Liver (tissue), 3 donors: ENCODE results near the gene LMTK2.

Experiments
- EGR1 ChIP-seq, 2 donors: IDR thresholded peaks; 2 replicates each; pipeline ENCODE4 v1.6.1; 2016 to 2018; ENCODE audit warnings: antibody characterized with exemption in 2 of 2, low read depth in 2 of 2
- FOXA2 ChIP-seq: IDR thresholded peaks from 2 replicates; pipeline ENCODE4 v1.6.1; 2016; ENCODE audit warnings: antibody characterized with exemption
- GABPA ChIP-seq, 2 donors: IDR thresholded peaks in 1 of 2; conservative IDR thresholded peaks in 1 of 2; 2 replicates each; pipeline ENCODE4 v1.6.1; 2016; ENCODE audit warnings: antibody characterized with exemption in 2 of 2, mild to moderate bottlenecking in 1 of 2, moderate library complexity in 1 of 2
- JUND ChIP-seq, 2 donors: IDR thresholded peaks; 2 replicates each; pipeline ENCODE4 v1.6.1; 2016; ENCODE audit warnings: antibody characterized with exemption in 2 of 2
- RAD21 ChIP-seq, 2 donors: IDR thresholded peaks; 2 replicates each; pipeline ENCODE4 v1.6.1; 2016; ENCODE audit warnings: antibody characterized with exemption in 2 of 2, mild to moderate bottlenecking in 2 of 2
- RXRA ChIP-seq, 2 donors: IDR thresholded peaks; 2 replicates each; pipeline ENCODE4 v1.6.1; 2017 to 2018; ENCODE audit warnings: antibody characterized with exemption in 2 of 2, mild to moderate bottlenecking in 1 of 2
- SP1 ChIP-seq: IDR thresholded peaks from 2 replicates; pipeline ENCODE4 v1.6.1; 2018; ENCODE audit warnings: antibody characterized with exemption, mild to moderate bottlenecking
- TAF1 ChIP-seq: conservative IDR thresholded peaks from 2 replicates; pipeline ENCODE4 v1.6.1; 2016; ENCODE audit warnings: antibody characterized with exemption, mild to moderate bottlenecking
- YY1 ChIP-seq: IDR thresholded peaks from 2 replicates; pipeline ENCODE4 v1.6.1; 2016; ENCODE audit warnings: antibody characterized with exemption, mild to moderate bottlenecking
- TF ChIP-seq, protein P1 (sequence below): fragments of 150-350 bp; IDR thresholded peaks from 2 replicates; pipeline ENCODE4 v1.5.1; 2017; ENCODE audit warnings: improper control_type of control experiment, low read depth, low read length; ENCODE audit not compliant: missing input control
- TF ChIP-seq, protein P2 (sequence below): IDR thresholded peaks from 2 replicates; pipeline ENCODE4 v1.6.1; 2016; ENCODE audit warnings: antibody characterized with exemption, mild to moderate bottlenecking
- TF ChIP-seq, protein P3 (sequence below): IDR thresholded peaks from 2 replicates; pipeline ENCODE4 v1.6.1; 2016; ENCODE audit warnings: antibody characterized with exemption
- TF ChIP-seq, protein P4 (sequence below): IDR thresholded peaks from 2 replicates; pipeline ENCODE4 v1.6.1; 2016; ENCODE audit warnings: antibody characterized with exemption
- donor health status: healthy.
- donor health status: healthy.

DNA sequence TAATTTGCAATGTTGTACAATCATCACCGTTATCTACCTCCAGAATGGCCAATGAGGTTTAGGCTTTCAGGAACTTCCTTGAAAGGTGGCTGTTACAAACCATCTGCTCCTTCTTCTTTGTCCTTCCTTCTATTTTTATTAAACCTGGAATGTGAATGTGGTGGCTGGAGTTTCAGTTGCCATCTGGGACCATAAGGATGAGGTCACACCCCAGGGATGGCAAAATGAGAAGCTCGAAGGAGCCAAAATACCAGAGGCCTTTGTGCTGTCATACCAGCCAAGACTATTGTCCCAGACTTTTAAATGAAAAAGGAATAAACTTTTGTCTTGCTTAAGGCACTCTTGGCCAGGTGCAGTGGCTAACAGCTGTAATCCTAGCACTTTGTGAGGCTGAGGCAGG lies 30.9 kb upstream of the LMTK2 start:
- TF ChIP-seq, protein P1, sequence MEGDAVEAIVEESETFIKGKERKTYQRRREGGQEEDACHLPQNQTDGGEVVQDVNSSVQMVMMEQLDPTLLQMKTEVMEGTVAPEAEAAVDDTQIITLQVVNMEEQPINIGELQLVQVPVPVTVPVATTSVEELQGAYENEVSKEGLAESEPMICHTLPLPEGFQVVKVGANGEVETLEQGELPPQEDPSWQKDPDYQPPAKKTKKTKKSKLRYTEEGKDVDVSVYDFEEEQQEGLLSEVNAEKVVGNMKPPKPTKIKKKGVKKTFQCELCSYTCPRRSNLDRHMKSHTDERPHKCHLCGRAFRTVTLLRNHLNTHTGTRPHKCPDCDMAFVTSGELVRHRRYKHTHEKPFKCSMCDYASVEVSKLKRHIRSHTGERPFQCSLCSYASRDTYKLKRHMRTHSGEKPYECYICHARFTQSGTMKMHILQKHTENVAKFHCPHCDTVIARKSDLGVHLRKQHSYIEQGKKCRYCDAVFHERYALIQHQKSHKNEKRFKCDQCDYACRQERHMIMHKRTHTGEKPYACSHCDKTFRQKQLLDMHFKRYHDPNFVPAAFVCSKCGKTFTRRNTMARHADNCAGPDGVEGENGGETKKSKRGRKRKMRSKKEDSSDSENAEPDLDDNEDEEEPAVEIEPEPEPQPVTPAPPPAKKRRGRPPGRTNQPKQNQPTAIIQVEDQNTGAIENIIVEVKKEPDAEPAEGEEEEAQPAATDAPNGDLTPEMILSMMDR: no peak
- TF ChIP-seq, protein P2, sequence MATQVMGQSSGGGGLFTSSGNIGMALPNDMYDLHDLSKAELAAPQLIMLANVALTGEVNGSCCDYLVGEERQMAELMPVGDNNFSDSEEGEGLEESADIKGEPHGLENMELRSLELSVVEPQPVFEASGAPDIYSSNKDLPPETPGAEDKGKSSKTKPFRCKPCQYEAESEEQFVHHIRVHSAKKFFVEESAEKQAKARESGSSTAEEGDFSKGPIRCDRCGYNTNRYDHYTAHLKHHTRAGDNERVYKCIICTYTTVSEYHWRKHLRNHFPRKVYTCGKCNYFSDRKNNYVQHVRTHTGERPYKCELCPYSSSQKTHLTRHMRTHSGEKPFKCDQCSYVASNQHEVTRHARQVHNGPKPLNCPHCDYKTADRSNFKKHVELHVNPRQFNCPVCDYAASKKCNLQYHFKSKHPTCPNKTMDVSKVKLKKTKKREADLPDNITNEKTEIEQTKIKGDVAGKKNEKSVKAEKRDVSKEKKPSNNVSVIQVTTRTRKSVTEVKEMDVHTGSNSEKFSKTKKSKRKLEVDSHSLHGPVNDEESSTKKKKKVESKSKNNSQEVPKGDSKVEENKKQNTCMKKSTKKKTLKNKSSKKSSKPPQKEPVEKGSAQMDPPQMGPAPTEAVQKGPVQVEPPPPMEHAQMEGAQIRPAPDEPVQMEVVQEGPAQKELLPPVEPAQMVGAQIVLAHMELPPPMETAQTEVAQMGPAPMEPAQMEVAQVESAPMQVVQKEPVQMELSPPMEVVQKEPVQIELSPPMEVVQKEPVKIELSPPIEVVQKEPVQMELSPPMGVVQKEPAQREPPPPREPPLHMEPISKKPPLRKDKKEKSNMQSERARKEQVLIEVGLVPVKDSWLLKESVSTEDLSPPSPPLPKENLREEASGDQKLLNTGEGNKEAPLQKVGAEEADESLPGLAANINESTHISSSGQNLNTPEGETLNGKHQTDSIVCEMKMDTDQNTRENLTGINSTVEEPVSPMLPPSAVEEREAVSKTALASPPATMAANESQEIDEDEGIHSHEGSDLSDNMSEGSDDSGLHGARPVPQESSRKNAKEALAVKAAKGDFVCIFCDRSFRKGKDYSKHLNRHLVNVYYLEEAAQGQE: no peak
- TF ChIP-seq, protein P3, sequence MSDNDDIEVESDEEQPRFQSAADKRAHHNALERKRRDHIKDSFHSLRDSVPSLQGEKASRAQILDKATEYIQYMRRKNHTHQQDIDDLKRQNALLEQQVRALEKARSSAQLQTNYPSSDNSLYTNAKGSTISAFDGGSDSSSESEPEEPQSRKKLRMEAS: no peak
- TF ChIP-seq TAF1 (no peak), SP1 (no peak), YY1 (no peak), RXRA (IDR thresholded peaks at IDR 0.05) (no peak), GABPA (IDR thresholded peaks at IDR 0.05 in 1 of 2, conservative IDR thresholded peaks at IDR 0.05 in 1 of 2) (no peak), RAD21 (IDR thresholded peaks at IDR 0.05) (no peak), EGR1 (IDR thresholded peaks at IDR 0.05; ENCODE audit: low read depth in 2 of 2) (no peak), JUND (IDR thresholded peaks at IDR 0.05) (no peak), FOXA2 (no peak)
- TF ChIP-seq, protein P4, sequence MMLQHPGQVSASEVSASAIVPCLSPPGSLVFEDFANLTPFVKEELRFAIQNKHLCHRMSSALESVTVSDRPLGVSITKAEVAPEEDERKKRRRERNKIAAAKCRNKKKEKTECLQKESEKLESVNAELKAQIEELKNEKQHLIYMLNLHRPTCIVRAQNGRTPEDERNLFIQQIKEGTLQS: no peak
